GM21723 (cell line): Measurements from ENCODE around the gene SHE.
A peak's percentile ranks its signal among the peaks of the same experiment; 100 is the strongest.

Experiments
- ATAC-seq: cut with Tn5 transposase; IDR thresholded peaks from one replicate; pipeline ENCODE4 v1.9.1; 2021; ENCODE audit warnings: mild to moderate bottlenecking, moderate library complexity; ENCODE audit not compliant: unreplicated experiment

Gene SHE

GRCh38 chr1:154453161-154453560, 49.1 kb downstream of the SHE start:
- no peak for ATAC-seq

- no peak for ATAC-seq
These were observed 53.8 kb downstream of the SHE start for GRCh38 chr1:154448331-154448811.

GRCh38 chr1:154446789-154447188, 55.4 kb downstream of the SHE start:
- ATAC-seq = no peak

- no peak for ATAC-seq
These were observed 55.9 kb downstream of the SHE start for GRCh38 chr1:154446292-154446691.

GRCh38 chr1:154445040-154445472, 57.2 kb downstream of the SHE start:
- peak; percentile 68 for ATAC-seq

GRCh38 chr1:154443274-154444013, 58.8 kb downstream of the SHE start:
- no peak for ATAC-seq

- ATAC-seq = no peak
These were observed 60.0 kb downstream of the SHE start for GRCh38 chr1:154442006-154442740.

- no peak for ATAC-seq
These were observed 60.8 kb downstream of the SHE start for GRCh38 chr1:154441241-154441888.

GRCh38 chr1:154440036-154440804, 62.0 kb downstream of the SHE start:
- ATAC-seq = no peak

GRCh38 chr1:154436433-154436832, 65.8 kb downstream of the SHE start:
- no peak for ATAC-seq

- no peak for ATAC-seq
These were observed 66.5 kb downstream of the SHE start for GRCh38 chr1:154435599-154436200.

GRCh38 chr1:154434346-154435085, 67.7 kb downstream of the SHE start:
- ATAC-seq = no peak

GRCh38 chr1:154433161-154433764, 68.9 kb downstream of the SHE start:
- no peak for ATAC-seq

GRCh38 chr1:154431586-154432373, 70.4 kb downstream of the SHE start:
- ATAC-seq = no peak

- no peak for ATAC-seq
These were observed 71.3 kb downstream of the SHE start for GRCh38 chr1:154430903-154431302.

- ATAC-seq = no peak
These were observed 72.2 kb downstream of the SHE start for GRCh38 chr1:154429841-154430611.
